Prostate gland (tissue), 2 donors: ENCODE data around the gene SLC43A2.

Experiments used
- POLR2A ChIP-seq: fragments of 450-650 bp; IDR thresholded peaks from one replicate; pipeline ENCODE4 v1.6.1; 2016; ENCODE audit warnings: antibody characterized with exemption, mild to moderate bottlenecking
- POLR2AphosphoS5 ChIP-seq: sonication (generic); formaldehyde crosslinking; IDR thresholded peaks from one replicate; pipeline ENCODE4 v1.6.1; 2017; ENCODE audit warnings: antibody characterized with exemption
- TF ChIP-seq, protein P1 (sequence below), 4 experiments: fragments of 200-600 bp in 2 of 4; fragments of 450-650 bp in 2 of 4; sonication (generic) in 2 of 4; IDR thresholded peaks; 1 replicate in 3 of 4; 2 replicates in 1 of 4; pipeline ENCODE4 v1.5.1; 2016 to 2019; ENCODE audit warnings: antibody characterized with exemption in 4 of 4, mild to moderate bottlenecking in 2 of 4, moderate library complexity in 2 of 4

DNA sequence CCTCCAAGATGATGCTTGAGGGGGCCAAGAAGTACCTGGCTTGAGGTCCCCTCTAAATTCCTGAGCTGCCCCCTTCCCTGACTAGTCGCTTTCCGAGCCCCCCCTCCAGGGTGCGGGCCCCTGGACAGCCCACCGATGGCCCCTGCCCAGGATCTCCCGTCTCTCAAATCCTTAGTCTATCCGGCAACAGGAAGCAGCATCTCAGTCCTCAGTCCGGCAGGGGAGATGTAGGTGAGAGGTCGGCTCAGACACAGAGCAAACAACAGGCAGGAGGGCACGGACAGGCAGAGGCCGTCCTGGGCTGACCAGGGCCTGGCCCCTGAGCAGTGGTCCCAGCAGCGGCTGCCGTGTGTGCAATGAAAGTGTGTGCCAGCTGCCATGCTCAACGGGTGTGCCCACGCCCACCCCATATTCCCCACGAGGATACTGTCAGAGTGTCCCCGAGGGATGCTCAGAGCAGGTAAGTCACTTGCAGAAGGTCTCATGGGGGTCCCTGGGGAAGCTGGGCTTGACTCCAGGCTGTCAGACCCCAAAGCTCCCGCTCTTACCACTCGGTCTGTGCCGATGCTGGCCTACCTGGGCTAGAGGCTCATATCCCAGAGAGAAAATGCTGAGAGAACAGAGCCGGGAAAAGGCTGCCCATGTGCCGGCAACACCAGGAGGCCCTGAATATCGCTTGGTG, 7.2 kb downstream of the SLC43A2 start:
- no peak for TF ChIP-seq POLR2AphosphoS5
- TF ChIP-seq, protein P1, sequence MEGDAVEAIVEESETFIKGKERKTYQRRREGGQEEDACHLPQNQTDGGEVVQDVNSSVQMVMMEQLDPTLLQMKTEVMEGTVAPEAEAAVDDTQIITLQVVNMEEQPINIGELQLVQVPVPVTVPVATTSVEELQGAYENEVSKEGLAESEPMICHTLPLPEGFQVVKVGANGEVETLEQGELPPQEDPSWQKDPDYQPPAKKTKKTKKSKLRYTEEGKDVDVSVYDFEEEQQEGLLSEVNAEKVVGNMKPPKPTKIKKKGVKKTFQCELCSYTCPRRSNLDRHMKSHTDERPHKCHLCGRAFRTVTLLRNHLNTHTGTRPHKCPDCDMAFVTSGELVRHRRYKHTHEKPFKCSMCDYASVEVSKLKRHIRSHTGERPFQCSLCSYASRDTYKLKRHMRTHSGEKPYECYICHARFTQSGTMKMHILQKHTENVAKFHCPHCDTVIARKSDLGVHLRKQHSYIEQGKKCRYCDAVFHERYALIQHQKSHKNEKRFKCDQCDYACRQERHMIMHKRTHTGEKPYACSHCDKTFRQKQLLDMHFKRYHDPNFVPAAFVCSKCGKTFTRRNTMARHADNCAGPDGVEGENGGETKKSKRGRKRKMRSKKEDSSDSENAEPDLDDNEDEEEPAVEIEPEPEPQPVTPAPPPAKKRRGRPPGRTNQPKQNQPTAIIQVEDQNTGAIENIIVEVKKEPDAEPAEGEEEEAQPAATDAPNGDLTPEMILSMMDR (IDR thresholded peaks at IDR 0.05), result no peak
- no peak for TF ChIP-seq POLR2A
